Measurements from ENCODE around the gene EIF4G1.

EIF4G1 gene

DNA sequence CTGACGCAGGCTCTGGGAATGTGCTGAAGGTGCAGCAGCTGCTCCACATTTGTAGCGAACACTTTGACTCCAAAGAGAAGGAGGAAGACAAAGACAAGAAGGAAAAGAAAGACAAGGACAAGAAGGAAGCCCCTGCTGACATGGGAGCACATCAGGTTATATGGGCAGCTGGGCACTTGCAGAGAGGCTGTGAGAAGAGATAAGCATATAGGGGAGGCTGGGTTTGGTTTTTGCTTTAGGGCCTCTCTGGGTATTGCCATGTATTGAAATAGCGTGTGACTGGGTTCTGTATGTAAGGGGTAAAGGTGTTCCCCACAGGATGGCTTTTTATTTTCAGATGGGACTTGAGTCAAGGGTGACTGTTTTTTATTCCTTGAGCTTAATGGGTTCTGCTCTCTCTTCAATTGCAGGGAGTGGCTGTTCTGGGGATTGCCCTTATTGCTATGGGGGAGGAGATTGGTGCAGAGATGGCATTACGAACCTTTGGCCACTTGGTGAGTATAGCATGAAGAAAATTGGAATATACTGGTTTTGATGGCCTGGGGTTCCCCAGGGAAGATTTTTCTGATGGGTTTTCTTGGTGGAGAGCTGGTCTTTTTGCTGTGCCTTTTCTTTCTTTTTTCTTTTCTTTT is 7.9 kb upstream of the EIF4G1 start:
- DNase-seq, result no peak

- no peak for DNase-seq
Measured at GRCh38 chr3:184307915-184308314, 6.5 kb upstream of the EIF4G1 start.

DNA sequence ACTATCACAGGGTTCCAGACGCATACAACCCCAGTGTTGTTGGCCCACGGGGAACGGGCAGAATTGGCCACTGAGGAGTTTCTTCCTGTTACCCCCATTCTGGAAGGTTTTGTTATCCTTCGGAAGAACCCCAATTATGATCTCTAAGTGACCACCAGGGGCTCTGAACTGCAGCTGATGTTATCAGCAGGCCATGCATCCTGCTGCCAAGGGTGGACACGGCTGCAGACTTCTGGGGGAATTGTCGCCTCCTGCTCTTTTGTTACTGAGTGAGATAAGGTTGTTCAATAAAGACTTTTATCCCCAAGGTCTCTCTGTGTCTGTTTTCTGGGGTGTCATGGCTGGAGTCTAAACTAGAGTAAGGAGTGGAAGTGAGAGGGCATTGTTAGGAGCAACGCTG is 5.7 kb upstream of the EIF4G1 start:
- DNase-seq, result no peak

- no peak for DNase-seq
Measured at GRCh38 chr3:184311633-184312032, 2.8 kb upstream of the EIF4G1 start.

- no peak for DNase-seq
Measured at GRCh38 chr3:184314700-184315542, 515 bp downstream of the EIF4G1 start.

GRCh38 chr3:184315543-184315867 is 1.1 kb downstream of the EIF4G1 start:
- DNase-seq, result no peak

GRCh38 chr3:184315871-184316661 is 1.7 kb downstream of the EIF4G1 start:
- DNase-seq, result no peak

- DNase-seq, result no peak
Measured at GRCh38 chr3:184316792-184317191, 2.4 kb downstream of the EIF4G1 start.

GRCh38 chr3:184317201-184317600 is 2.8 kb downstream of the EIF4G1 start:
- no peak for DNase-seq

DNA sequence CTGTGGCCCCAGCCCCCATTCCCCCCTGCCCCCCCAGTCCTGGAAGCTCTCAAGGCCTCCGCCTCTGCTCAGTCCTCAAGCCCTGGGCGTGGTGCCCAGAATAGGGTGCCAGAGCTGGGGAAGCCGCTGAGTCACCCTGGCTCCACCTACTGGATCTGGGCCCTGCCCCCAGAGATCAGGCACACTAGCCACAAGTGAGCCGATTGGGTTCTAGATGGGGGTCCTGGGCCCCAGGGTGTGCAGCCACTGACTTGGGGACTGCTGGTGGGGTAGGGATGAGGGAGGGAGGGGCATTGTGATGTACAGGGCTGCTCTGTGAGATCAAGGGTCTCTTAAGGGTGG is 5.7 kb downstream of the EIF4G1 start:
- DNase-seq, result no peak

- no peak for DNase-seq
Measured at GRCh38 chr3:184321666-184322065, 7.3 kb downstream of the EIF4G1 start.

GRCh38 chr3:184322731-184323487 is 8.5 kb downstream of the EIF4G1 start:
- DNase-seq, result no peak

- no peak for DNase-seq
Measured at GRCh38 chr3:184323696-184324095, 9.3 kb downstream of the EIF4G1 start.

GRCh38 chr3:184325269-184325668 is 10.9 kb downstream of the EIF4G1 start:
- DNase-seq, result no peak

- DNase-seq, result no peak
Measured at GRCh38 chr3:184325715-184326369, 11.4 kb downstream of the EIF4G1 start.

- DNase-seq, result no peak
Measured at GRCh38 chr3:184327171-184327570, 12.8 kb downstream of the EIF4G1 start.

DNA sequence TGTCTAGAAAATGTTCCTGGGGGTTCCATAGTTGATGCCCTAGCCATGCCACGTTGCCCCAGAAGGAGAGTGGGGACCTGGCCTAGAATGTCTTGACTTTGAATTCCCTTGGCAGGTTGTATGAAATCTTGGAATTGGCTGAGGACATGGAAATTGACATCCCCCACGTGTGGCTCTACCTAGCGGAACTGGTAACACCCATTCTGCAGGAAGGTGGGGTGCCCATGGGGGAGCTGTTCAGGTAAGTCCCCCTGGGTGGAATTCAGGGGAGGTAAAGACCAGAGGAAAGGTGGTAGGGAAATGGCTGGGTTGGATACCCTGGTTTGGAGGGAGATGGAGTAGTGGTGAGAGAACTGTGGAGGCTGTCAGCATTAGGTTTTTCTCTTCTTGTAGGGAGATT is 14.1 kb downstream of the EIF4G1 start:
- DNase-seq, result no peak

DNA sequence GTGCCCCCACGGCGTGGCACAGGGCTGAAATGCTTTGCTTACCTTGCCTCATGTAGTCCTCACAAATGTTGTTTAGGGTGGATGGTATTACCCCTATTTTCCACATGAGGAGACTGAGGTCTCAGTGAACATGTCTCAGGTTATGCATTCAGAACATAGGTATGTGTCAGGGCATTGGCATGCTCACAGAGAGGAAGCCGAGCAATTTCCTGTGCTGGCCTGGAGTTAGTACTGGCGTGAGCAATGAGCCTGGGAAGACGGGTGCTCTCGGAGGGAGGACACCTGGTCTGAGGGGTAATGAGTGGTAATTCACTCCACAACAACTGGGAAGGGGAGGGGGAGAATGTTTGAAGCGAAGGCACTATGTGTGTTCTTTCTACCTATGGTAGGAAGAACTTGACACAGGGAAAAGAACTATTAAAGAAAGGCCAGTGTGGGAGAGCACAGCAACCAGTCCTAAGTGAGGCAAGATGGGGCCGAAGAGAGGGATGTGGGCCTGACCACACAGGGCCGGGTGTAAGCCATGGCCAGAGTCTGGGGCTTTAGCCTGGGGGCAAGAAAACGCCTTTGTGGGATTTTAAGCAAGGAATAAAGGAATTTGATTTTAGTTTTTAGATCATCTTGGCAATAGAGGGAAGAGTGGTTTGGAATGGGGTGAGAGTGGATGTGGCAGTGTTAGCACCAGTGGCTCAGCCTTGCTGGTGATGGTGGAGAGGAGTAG is 18.1 kb downstream of the EIF4G1 start:
- DNase-seq, result no peak

DNA sequence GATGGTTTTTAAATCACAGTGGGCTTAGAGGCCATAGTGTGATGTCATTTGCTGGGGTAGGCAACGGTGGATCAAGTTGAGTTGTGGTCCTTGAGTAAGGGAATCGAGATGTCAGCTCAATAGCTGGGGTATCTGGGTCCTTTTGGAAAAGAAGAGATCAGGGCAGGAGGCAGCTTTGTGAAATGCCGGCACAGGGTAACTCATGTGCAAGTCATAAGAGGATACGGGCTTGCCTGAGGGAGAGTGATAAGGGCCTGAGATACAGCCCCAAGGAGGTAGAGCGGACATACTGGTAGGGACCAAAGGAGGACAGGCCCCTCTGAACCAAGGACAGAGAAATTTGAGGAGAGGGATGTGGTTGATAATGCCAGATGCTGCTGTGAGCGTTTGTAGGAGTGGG is 18.8 kb downstream of the EIF4G1 start:
- no peak for DNase-seq

GRCh38 chr3:184333700-184334099 is 19.3 kb downstream of the EIF4G1 start:
- no peak for DNase-seq

DNA sequence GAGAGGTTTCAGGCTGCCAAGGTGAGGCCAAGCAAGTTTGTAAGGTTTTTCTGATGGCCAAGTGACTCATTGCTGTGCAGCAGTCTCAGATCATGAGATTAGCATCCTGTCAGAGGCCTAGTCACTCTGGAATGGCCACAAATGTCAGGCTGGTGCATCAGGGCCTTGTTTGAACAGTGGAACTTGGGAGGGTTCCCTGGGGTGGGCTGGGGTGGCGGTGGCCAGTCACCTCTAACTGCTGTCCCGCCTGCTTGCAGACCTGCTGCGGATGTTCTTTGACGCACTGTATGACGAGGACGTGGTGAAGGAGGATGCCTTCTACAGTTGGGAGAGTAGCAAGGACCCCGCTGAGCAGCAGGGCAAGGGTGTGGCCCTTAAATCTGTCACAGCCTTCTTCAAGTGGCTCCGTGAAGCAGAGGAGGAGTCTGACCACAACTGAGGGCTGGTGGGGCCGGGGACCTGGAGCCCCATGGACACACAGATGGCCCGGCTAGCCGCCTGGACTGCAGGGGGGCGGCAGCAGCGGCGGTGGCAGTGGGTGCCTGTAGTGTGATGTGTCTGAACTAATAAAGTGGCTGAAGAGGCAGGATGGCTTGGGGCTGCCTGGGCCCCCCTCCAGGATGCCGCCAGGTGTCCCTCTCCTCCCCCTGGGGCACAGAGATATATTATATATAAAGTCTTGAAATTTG is 20.2 kb downstream of the EIF4G1 start:
- DNase-seq, result no peak

DNA sequence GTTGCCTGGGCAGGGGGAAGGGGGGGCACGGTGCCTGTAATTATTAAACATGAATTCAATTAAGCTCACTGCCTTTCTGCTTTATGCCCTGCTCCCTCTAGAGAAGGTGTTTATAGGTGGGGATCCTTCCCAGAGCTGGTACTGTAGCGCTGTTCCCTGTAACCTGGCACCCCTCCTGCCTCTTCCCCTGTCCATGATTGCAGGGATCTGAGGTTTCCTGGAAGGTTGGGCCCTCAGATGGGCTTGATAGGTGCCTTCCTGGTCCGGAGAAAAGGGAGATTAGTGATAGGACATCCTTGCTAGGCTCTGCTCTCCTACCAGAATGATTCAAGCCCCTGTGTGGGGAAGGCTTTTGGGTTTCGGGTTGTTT is 20.9 kb downstream of the EIF4G1 start:
- no peak for DNase-seq

Data from NCI-H1417 treated with DMSO at 0.1 percent for 48 hours (cell line).